ENCODE measurements around the gene DNHD1. TPM values are rescaled to one million over a fixed set of nuclear protein-coding genes. Genes with fewer than 3 reads are reported as not detected.

The DNHD1 gene
- total and polyA plus RNA-seq, 2 of the 4 experiments (the other 2 are of a cell fraction), result 1.8 to 3.6 TPM

DNA sequence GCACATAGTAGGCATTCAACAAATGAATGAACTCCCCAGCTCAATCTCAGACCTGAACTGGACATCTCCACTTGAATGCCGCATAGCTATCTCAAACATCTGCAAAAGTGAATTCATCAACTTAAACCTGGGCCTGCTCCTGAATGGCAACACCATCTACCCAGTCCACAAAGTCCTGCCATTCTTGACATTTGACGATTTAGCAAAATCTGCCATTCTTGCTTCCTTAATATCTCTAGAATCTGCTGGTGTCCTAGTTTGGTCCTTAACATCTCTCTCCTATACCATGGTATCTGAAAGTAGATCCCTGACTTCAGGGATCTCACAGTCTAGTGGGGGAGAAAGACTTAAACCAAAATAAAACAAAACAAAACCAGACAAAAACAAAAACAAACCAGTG lies 43.9 kb upstream of the DNHD1 start:
- no peaks in the 10 kb centered on the region for H3K27me3 ChIP-seq (ENCODE audit: control insufficient read depth, insufficient read depth, low read length)
- in situ Hi-C loops (cut with MboI; ENCODE audit: low sequenced_read_pairs) (no loop called here), intact Hi-C loops (cut with micrococcal nuclease) (no loop called here), dilution Hi-C loops (cut with HindIII; ENCODE audit: low sequenced_read_pairs, unreplicated experiment) (no loop called here)
- H3K27ac ChIP-seq (ENCODE audit: insufficient read depth, low read length), result no peak overlapping the region
- H4K91ac ChIP-seq (ENCODE audit: insufficient read depth, low read depth, low read length), result no peak overlapping the region
- no peak overlapping the region for H2BK120ac ChIP-seq (ENCODE audit: low read depth, low read length)
- POLR2A ChIA-PET (ENCODE audit: unreplicated experiment), result no interaction called here
- no peak for DNase-seq
- H2BK5ac ChIP-seq (ENCODE audit: low read depth, low read length, poor library complexity, severe bottlenecking), result no peak overlapping the region
- no peak overlapping the region for H3K4me2 ChIP-seq (ENCODE audit: low read depth, low read length)
- H3K79me1 ChIP-seq (ENCODE audit: low read depth in 1 of 2, low read length in 2 of 2), result peaks cover 0 to 4% of the 10 kb centered on the region in 2 experiments; a peak in 2 of 4 replicates
- TF ChIP-seq ELK1 (IDR thresholded peaks at IDR 0.05; ENCODE audit: borderline replicate concordance, low read depth, low read length), result no peak
- TF ChIP-seq MAFK (IDR thresholded peaks at IDR 0.05; ENCODE audit: low read depth, low read length), result peak; percentile 58
- H3K36me3 ChIP-seq (ENCODE audit: control insufficient read depth, insufficient read depth, low read length), result peaks cover 59% of the 10 kb centered on the region
- CTCF ChIA-PET, result interaction anchor here (1.4 to 2.6 kb wide), 3 partner anchors 9 to 74 kb away, joined by 3 to 11 read pairs (median 7); no protein-coding TSS in a partner anchor
- ATAC-seq (ENCODE audit: low read depth), result no peak
- H3K4ac ChIP-seq (ENCODE audit: low read depth, low read length), result no peak overlapping the region
- no peaks in the 10 kb centered on the region for H3K9me3 ChIP-seq (ENCODE audit: control insufficient read depth, insufficient read depth, low read length)
- no peak overlapping the region for H3K18ac ChIP-seq (ENCODE audit: low read depth, low read length)
- H2BK20ac ChIP-seq (ENCODE audit: low read depth, low read length), result no peak overlapping the region
- H2AFZ ChIP-seq (replicated peaks; ENCODE audit: low read length, poor library complexity), result no peak overlapping the region
- H3K9me1 ChIP-seq (ENCODE audit: insufficient read depth, low read length), result peaks cover 4% of the 10 kb centered on the region; the same call in 1 of the 2 replicates
- WGBS, 2 experiments (ENCODE audit: extremely low coverage in 2 of 2, insufficient read length in 1 of 2), result 100% methylated on average over 1 of the region's 2 CpGs; no CpG with 5 or more reads in 1 of the 2 experiments
- no TSS peak for BruUV-seq (replicated peaks)
- no peak overlapping the region for H2AK5ac ChIP-seq (ENCODE audit: low read depth, low read length)
- H3K14ac ChIP-seq (replicated peaks; ENCODE audit: low read depth, low read length), result no peak overlapping the region
- H4K8ac ChIP-seq (ENCODE audit: low read depth in 2 of 2, low read length in 2 of 2), result no peak overlapping the region
- H3K23ac ChIP-seq (ENCODE audit: low read depth, low read length), result no peak overlapping the region
- H4K5ac ChIP-seq (ENCODE audit: low read depth, low read length), result no peak overlapping the region
- H4K20me1 ChIP-seq (ENCODE audit: insufficient read depth, low read length), result no peaks in the 10 kb centered on the region; the same call in 1 of the 2 replicates
- H2BK15ac ChIP-seq (ENCODE audit: low read depth, low read length), result no peak overlapping the region
- H2AK9ac ChIP-seq (replicated peaks; ENCODE audit: low read depth, low read length, poor library complexity), result no peak overlapping the region
- no peak overlapping the region for H3K9ac ChIP-seq (ENCODE audit: low read depth, low read length)
- no peak overlapping the region for H3K56ac ChIP-seq (ENCODE audit: extremely low read depth, insufficient read depth, low read length)
- no peaks in the 10 kb centered on the region for H3K4me1 ChIP-seq (ENCODE audit: control insufficient read depth, insufficient read depth, low read length)
- H3K4me3 ChIP-seq (ENCODE audit: insufficient read depth, low read depth, low read length), result no peak overlapping the region
